DOHH2 (cell line): Measurements from ENCODE around the gene SLC43A2.

Experiments used
- CTCF ChIP-seq: fragments of 200-600 bp; sonication (generic); IDR thresholded peaks from one replicate; pipeline ENCODE4 v1.5.1; 2014; ENCODE audit warnings: antibody characterized with exemption, mild to moderate bottlenecking, low read depth, low read length; ENCODE audit not compliant: poor library complexity, severe bottlenecking
- EZH2phosphoT487 ChIP-seq: fragments of 200-600 bp; sonication (generic); IDR thresholded peaks from 2 replicates; pipeline ENCODE4 v1.6.1; 2017; ENCODE audit warnings: borderline replicate concordance, mild to moderate bottlenecking, antibody characterized with exemption, low read length, moderate library complexity, mixed read lengths

- no peak for TF ChIP-seq CTCF
- TF ChIP-seq EZH2phosphoT487: no peak
Measured at GRCh38 chr17:1577182-1577581, 51.5 kb downstream of the SLC43A2 start.
